GM13977 (cell line): Measurements from ENCODE around the gene GPAT3.

ENCODE experiments used
- DNase-seq: peaks from one replicate; pipeline ENCODE4 v3.0.0; 2012; ENCODE audit warnings: low spot score
- in situ Hi-C: fragments of 300-500 bp; cut with MboI; formaldehyde crosslinking; loops from one replicate; pipeline ENCODE4 v1.12.0; 2022; ENCODE audit warnings: low sequenced_read_pairs, low pct_unique_long_range_greater_than_20kb, mixed read lengths, inconsistent platforms; ENCODE audit not compliant: unreplicated experiment
- TF ChIP-seq, protein P1 (sequence below): IDR thresholded peaks from 2 replicates; pipeline ENCODE4 v1.5.1; 2012; ENCODE audit warnings: mild to moderate bottlenecking, control low read depth; ENCODE audit not compliant: insufficient read depth; ENCODE audit errors: extremely low read depth, missing control alignments

The GPAT3 gene

DNA sequence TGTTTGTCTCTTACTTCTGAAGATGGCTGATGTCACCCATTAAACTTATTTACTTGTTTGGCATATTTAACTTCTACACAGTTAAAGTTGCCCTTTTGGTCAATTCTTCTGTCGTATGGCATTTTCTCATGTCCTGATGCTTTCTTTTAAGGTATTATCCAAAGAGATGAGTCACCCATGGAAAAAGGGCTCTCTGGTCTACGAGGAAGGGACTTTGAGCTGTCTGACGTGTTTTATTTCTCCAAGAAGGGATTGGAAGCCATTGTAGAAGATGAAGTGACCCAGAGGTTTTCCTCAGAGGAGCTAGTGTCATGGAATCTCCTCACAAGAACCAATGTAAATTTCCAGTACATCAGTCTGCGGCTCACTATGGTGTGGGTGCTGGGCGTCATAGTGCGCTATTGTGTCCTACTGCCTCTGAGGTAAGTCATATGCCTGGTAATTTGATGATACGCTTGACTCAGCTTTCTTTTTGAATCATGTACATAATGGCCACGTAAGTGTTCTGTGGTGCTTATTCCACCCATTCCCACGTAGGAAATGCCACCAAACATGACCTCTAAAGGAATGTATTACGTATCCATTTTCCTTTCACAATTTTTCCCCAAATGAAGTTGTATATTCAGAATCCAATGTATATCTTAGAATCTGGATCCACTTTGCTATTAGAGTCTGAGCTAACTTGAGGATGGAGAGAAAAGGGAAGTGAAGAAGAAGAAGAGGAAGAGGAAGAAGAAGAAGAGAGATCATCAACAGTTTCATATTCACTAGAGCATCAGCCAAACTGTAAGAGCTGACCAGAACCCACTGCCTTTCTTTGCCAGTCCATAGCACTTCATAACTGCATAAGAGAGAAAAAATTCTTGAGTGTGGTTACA is 45.7 kb downstream of the GPAT3 start:
- TF ChIP-seq, protein P1, sequence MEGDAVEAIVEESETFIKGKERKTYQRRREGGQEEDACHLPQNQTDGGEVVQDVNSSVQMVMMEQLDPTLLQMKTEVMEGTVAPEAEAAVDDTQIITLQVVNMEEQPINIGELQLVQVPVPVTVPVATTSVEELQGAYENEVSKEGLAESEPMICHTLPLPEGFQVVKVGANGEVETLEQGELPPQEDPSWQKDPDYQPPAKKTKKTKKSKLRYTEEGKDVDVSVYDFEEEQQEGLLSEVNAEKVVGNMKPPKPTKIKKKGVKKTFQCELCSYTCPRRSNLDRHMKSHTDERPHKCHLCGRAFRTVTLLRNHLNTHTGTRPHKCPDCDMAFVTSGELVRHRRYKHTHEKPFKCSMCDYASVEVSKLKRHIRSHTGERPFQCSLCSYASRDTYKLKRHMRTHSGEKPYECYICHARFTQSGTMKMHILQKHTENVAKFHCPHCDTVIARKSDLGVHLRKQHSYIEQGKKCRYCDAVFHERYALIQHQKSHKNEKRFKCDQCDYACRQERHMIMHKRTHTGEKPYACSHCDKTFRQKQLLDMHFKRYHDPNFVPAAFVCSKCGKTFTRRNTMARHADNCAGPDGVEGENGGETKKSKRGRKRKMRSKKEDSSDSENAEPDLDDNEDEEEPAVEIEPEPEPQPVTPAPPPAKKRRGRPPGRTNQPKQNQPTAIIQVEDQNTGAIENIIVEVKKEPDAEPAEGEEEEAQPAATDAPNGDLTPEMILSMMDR, result no peak
- no peak for DNase-seq
- in situ Hi-C loops, result no loop called here

DNA sequence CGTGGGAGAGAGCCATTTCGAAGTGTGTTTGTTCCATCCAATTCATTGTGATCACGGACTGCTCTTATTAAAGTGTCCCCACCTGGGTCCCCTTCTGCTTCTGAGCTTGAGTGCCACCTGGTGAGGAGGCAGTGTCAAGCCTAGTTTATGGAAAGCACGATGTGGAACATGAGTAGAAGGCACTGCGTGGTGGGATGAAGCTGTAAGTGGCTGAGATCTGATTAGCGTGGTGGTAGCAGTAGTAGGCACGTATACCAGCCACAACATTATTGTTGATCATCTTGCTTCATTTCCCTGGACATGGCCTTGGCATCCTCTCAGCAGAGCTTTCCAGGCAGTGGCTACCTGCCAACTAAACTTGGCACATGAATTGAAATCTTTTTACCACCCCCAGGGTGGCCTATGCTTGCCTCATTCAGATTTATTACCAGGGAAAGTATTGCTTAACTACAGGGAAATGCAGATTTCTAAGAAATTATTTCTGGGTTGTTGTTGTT is 46.4 kb downstream of the GPAT3 start:
- TF ChIP-seq, protein P1, result peak; percentile 52
- in situ Hi-C loops, result no loop called here
- DNase-seq, result no peak

DNA sequence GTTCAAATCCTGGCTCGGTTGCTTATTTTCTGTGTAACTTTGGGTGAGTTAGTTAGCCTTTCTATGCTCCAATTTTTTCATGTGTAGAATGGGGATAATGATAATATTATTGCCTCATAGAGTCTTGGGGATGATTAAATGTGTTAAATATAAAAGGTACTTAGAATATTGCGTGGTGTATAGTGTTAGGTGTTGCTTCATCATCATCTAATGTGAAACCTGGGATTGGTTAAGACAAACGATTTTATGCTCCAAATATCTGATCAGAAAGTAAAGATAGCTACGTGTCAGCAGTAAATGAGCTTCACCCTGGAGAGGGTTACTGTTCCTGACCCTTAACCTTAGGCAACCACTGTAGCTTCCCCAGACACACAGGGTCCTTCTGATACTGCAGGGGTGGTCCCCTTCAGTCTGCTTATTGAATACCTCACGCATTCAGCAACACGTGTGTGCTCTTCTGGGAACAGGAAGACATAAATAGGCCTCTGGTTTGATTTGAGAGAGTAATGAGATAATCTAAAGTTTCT is 50.1 kb downstream of the GPAT3 start:
- DNase-seq, result no peak
- TF ChIP-seq, protein P1, result no peak

DNA sequence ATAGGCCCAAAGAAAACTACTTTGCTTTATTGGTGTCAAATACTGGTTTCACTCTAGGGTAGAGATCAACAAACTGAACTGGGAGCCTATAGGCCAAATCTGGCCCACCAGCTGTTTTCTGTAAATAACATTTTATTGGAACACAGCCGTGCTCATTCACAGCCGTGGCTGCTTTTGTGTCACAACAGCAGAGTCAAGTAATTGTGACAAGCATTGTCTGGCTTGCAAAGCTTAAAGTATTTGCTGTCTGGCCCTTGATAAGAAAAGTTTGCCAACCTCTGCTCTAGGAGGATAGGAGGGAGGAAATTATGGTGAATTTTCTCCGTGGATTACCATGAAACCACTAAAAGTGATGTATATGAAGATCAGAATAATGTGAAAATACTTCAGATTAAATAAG is 53.4 kb downstream of the GPAT3 start:
- no peak for DNase-seq
- TF ChIP-seq, protein P1, result no peak
- in situ Hi-C loops, result no loop called here

More for the DNA sequence above, 50.1 kb downstream of the GPAT3 start:
- in situ Hi-C loops, result no loop called here

DNA sequence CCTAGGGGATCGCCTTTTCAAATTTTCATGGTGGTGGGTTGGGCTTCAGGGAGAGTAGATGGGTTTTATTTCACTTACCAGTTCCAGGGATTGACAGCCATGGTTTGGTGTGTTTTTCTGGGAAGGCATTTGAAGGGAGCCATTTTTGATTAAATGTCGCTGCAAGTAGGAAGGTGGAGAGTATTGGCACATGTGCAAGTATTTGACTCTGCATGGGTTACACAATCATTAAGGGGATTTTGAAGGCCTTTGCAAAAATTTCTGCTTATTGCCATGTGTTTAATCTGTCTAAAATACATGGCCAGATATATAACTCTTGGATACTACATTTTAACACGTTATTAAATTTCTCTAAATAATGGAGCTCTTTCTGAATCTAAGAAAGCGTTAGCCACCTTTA is 55.1 kb downstream of the GPAT3 start:
- TF ChIP-seq, protein P1, result no peak
- in situ Hi-C loops, result no loop called here
- DNase-seq, result no peak

DNA sequence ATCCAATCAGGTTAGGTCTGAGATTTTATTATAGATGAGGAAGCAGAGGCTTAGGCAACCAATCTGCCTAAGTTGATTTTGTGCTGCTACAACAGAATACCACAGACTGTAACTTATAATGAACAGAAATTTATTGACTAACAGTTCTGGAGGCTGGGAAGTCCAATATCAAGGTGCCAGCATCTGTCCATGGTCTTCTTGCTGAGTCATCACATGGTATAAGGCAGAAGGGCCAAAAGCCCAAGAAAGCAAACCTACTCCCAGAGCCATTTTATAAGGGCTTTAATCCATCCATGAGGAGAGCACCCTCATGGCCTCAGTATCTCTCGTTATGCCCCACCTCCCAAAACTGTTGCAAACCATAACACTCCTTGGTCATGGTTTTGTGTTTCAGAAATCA is 55.8 kb downstream of the GPAT3 start:
- in situ Hi-C loops, result no loop called here
- TF ChIP-seq, protein P1, result no peak
- DNase-seq, result no peak
